Measurements from ENCODE around the gene SYNPO2.

- TF ChIP-seq CTCF (optimal IDR thresholded peaks at IDR 0.05 in 1 of 3, IDR thresholded peaks at IDR 0.05 in 1 of 3, conservative IDR thresholded peaks at IDR 0.05 in 1 of 3; ENCODE audit: extremely low read depth in 1 of 3, insufficient read depth in 2 of 3, low read length in 3 of 3) = no peak
- TF ChIP-seq EZH2 (IDR thresholded peaks at IDR 0.05; ENCODE audit: low read length) = no peak
Observed at GRCh38 chr4:119053997-119054396, 165.3 kb downstream of the SYNPO2 start.
